Measurements from ENCODE around the gene HACE1.

GRCh38 chr6:104705916-104706442 is 153.7 kb downstream of the HACE1 start:
- TF ChIP-seq POLR2A (IDR thresholded peaks at IDR 0.05) (no peak), CTCF (IDR thresholded peaks at IDR 0.05) (no peak)

Measured in esophagus squamous epithelium (tissue), 4 donors.